DND-41 (cell line): ENCODE results near the gene FBXL13.

Source experiments
- ATAC-seq: fragments of 200-7000 bp; cut with Tn5 transposase; 3 replicates; pipeline ENCODE4 v1.9.1; 2021; ENCODE audit warnings: low read depth; ENCODE audit not compliant: insufficient read depth
- DNase-seq: peaks from one replicate; pipeline ENCODE4 v3.0.0-alpha.2; 2020
- H2AFZ ChIP-seq: 2 replicates; pipeline ENCODE4 v1.6.0; 2012; ENCODE audit warnings: low read depth, low read length
- H3K27ac ChIP-seq: 2 replicates; pipeline ENCODE4 v1.5.1; 2012; ENCODE audit warnings: low read length, inconsistent platforms
- H3K27me3 ChIP-seq: fragments of 200-600 bp; sonication (generic); 2 replicates; pipeline ENCODE4 v1.6.0; 2012; ENCODE audit warnings: low read length, mild to moderate bottlenecking, inconsistent platforms; ENCODE audit not compliant: insufficient read depth, poor library complexity
- H3K36me3 ChIP-seq: 2 replicates; pipeline ENCODE4 v1.5.1; 2012; ENCODE audit warnings: low read length, inconsistent platforms; ENCODE audit not compliant: insufficient read depth
- H3K4me1 ChIP-seq: 2 replicates; pipeline ENCODE4 v1.5.1; 2012; ENCODE audit warnings: mild to moderate bottlenecking, low read length; ENCODE audit not compliant: insufficient read depth
- H3K4me2 ChIP-seq: 2 replicates; pipeline ENCODE4 v1.6.0; 2012; ENCODE audit warnings: mild to moderate bottlenecking, moderate library complexity, low read length, inconsistent platforms; ENCODE audit not compliant: insufficient read depth
- H3K4me3 ChIP-seq, 2 experiments: fragments of 200-600 bp in 1 of 2; shearing (Covaris generic) in 1 of 2; 2 replicates each; pipeline ENCODE4 v1.5.1; 2012 to 2016; ENCODE audit warnings: inconsistent platforms in 2 of 2, low read length in 2 of 2, mild to moderate bottlenecking in 2 of 2, low read depth in 1 of 2, moderate library complexity in 1 of 2
- H3K79me2 ChIP-seq: 2 replicates; pipeline ENCODE4 v1.6.0; 2012; ENCODE audit warnings: low read length, inconsistent platforms; ENCODE audit not compliant: insufficient read depth
- H3K9ac ChIP-seq: 2 replicates; pipeline ENCODE4 v1.6.0; 2012; ENCODE audit warnings: low read depth, mild to moderate bottlenecking, inconsistent platforms, low read length, moderate library complexity
- H3K9me3 ChIP-seq: 2 replicates; pipeline ENCODE4 v1.5.1; 2012; ENCODE audit warnings: low read length, moderate library complexity, mild to moderate bottlenecking, inconsistent platforms; ENCODE audit not compliant: insufficient read depth, severe bottlenecking
- H4K20me1 ChIP-seq: 2 replicates; pipeline ENCODE4 v1.6.0; 2012; ENCODE audit warnings: low read length; ENCODE audit not compliant: insufficient read depth
- CTCF ChIP-seq: IDR thresholded peaks from 2 replicates; pipeline ENCODE4 v1.5.1; 2012; ENCODE audit warnings: borderline replicate concordance, low read length, moderate library complexity, mild to moderate bottlenecking; ENCODE audit not compliant: poor library complexity, severe bottlenecking; ENCODE audit errors: extremely low read depth
- EZH2 ChIP-seq: IDR thresholded peaks from 3 replicates; pipeline ENCODE4 v1.6.1; 2012; ENCODE audit warnings: borderline replicate concordance, low read depth, mild to moderate bottlenecking, moderate library complexity, low read length, inconsistent platforms; ENCODE audit not compliant: severe bottlenecking

Gene FBXL13

GRCh38 chr7:102934239-102934638 lies 140.4 kb downstream of the FBXL13 start:
- H3K9ac ChIP-seq = no peak overlapping the region
- H3K27me3 ChIP-seq = no peaks in the 10 kb centered on the region
- H3K27ac ChIP-seq = no peak overlapping the region
- H3K4me1 ChIP-seq = no peaks in the 10 kb centered on the region
- no peak overlapping the region for H2AFZ ChIP-seq
- TF ChIP-seq CTCF = no peak
- TF ChIP-seq EZH2 = no peak
- no peaks in the 10 kb centered on the region for H3K79me2 ChIP-seq
- no peaks in the 10 kb centered on the region for H4K20me1 ChIP-seq
- no peaks in the 10 kb centered on the region for H3K9me3 ChIP-seq
- DNase-seq = no peak
- no peak overlapping the region for H3K4me2 ChIP-seq
- H3K4me3 ChIP-seq = no peak overlapping the region
- H3K36me3 ChIP-seq = no peaks in the 10 kb centered on the region
- no peak for ATAC-seq

- Histone ChIP-seq H3K79me2 (no peaks in the 10 kb centered on the region), H4K20me1 (no peaks in the 10 kb centered on the region), H3K9me3 (no peaks in the 10 kb centered on the region), H2AFZ (no peak overlapping the region), H3K27me3 (no peaks in the 10 kb centered on the region), H3K36me3 (no peaks in the 10 kb centered on the region), H3K27ac (no peak overlapping the region), H3K4me1 (no peaks in the 10 kb centered on the region), H3K4me3 (no peak overlapping the region), H3K4me2 (no peak overlapping the region), H3K9ac (no peak overlapping the region)
- TF ChIP-seq CTCF = no peak
- TF ChIP-seq EZH2 = no peak
- ATAC-seq (no peak), DNase-seq (no peak)
Observed at GRCh38 chr7:102933763-102934162, 140.8 kb downstream of the FBXL13 start.

GRCh38 chr7:102931757-102932156 lies 142.8 kb downstream of the FBXL13 start:
- no peaks in the 10 kb centered on the region for H4K20me1 ChIP-seq
- no peaks in the 10 kb centered on the region for H3K9me3 ChIP-seq
- TF ChIP-seq CTCF (no peak), EZH2 (no peak)
- ATAC-seq = no peak
- no peak overlapping the region for H2AFZ ChIP-seq
- H3K9ac ChIP-seq = no peak overlapping the region
- no peak for DNase-seq
- no peak overlapping the region for H3K4me2 ChIP-seq
- H3K36me3 ChIP-seq = no peaks in the 10 kb centered on the region
- H3K27me3 ChIP-seq = no peaks in the 10 kb centered on the region
- no peak overlapping the region for H3K4me3 ChIP-seq
- no peak overlapping the region for H3K27ac ChIP-seq
- no peaks in the 10 kb centered on the region for H3K4me1 ChIP-seq
- H3K79me2 ChIP-seq = no peaks in the 10 kb centered on the region

- H4K20me1 ChIP-seq = no peaks in the 10 kb centered on the region
- H3K9ac ChIP-seq = no peak overlapping the region
- DNase-seq = no peak
- no peak overlapping the region for H3K4me2 ChIP-seq
- no peak overlapping the region for H3K27ac ChIP-seq
- H3K4me1 ChIP-seq = no peaks in the 10 kb centered on the region
- H3K9me3 ChIP-seq = no peaks in the 10 kb centered on the region
- no peaks in the 10 kb centered on the region for H3K27me3 ChIP-seq
- H3K79me2 ChIP-seq = no peaks in the 10 kb centered on the region
- no peak for TF ChIP-seq EZH2
- TF ChIP-seq CTCF = no peak
- ATAC-seq = no peak
- H3K4me3 ChIP-seq = no peak overlapping the region
- no peaks in the 10 kb centered on the region for H3K36me3 ChIP-seq
- no peak overlapping the region for H2AFZ ChIP-seq
Observed at GRCh38 chr7:102927312-102927933, 147.2 kb downstream of the FBXL13 start.
